Measurements from ENCODE around the gene MTREX.

MTREX gene

GRCh38 chr5:55446640-55447351 is 139.0 kb downstream of the MTREX start:
- Histone ChIP-seq H3K4ac (ENCODE audit: low read depth in 1 of 2, low read length in 2 of 2) (no peak overlapping the region), H3K23ac (ENCODE audit: low read length in 2 of 2) (no peak overlapping the region), H3K9ac (ENCODE audit: low read length) (no peak overlapping the region), H3K4me3 (ENCODE audit: insufficient read depth in 1 of 2, low read depth in 1 of 2, low read length in 2 of 2) (no peak overlapping the region), H3K4me2 (ENCODE audit: low read length, poor library complexity, severe bottlenecking) (no peak overlapping the region), H3K36me3 (ENCODE audit: control insufficient read depth in 1 of 2, insufficient read depth in 2 of 2, low read depth in 1 of 2, low read length in 2 of 2) (peaks cover 0 to 2% of the 10 kb centered on the region in 2 experiments), H2BK120ac (ENCODE audit: low read depth, low read length) (no peak overlapping the region), H4K8ac (ENCODE audit: low read length) (no peak overlapping the region), H3K9me3 (ENCODE audit: control insufficient read depth, low read length) (no peaks in the 10 kb centered on the region), H3K4me1 (ENCODE audit: control insufficient read depth, insufficient read depth, low read depth, low read length) (peaks cover 1% of the 10 kb centered on the region), H2BK15ac (ENCODE audit: low read depth, poor library complexity, severe bottlenecking) (no peak overlapping the region), H3K79me1 (replicated peaks; ENCODE audit: low read length, poor library complexity, severe bottlenecking) (peaks cover 4% of the 10 kb centered on the region), H3K14ac (ENCODE audit: low read length in 2 of 2) (no peak overlapping the region), H2AFZ (ENCODE audit: low read depth, low read length) (no peak overlapping the region), H3K27me3 (ENCODE audit: control insufficient read depth in 1 of 2, insufficient read depth in 1 of 2, low read length in 2 of 2) (no peaks in the 10 kb centered on the region), H3K27ac (ENCODE audit: low read length, poor library complexity, severe bottlenecking) (no peak overlapping the region), H2AK5ac (ENCODE audit: low read length, severe bottlenecking) (no peak overlapping the region), H4K91ac (ENCODE audit: low read length) (no peak overlapping the region), H2BK12ac (ENCODE audit: low read length in 2 of 2) (no peak overlapping the region), H3K18ac (ENCODE audit: low read depth in 1 of 2, low read length in 2 of 2) (no peak overlapping the region), H2BK5ac (ENCODE audit: low read depth, low read length, poor library complexity, severe bottlenecking) (no peak overlapping the region)
- no peak for DNase-seq
- 70% methylated on average over 7 of the region's 8 CpGs for WGBS

DNA sequence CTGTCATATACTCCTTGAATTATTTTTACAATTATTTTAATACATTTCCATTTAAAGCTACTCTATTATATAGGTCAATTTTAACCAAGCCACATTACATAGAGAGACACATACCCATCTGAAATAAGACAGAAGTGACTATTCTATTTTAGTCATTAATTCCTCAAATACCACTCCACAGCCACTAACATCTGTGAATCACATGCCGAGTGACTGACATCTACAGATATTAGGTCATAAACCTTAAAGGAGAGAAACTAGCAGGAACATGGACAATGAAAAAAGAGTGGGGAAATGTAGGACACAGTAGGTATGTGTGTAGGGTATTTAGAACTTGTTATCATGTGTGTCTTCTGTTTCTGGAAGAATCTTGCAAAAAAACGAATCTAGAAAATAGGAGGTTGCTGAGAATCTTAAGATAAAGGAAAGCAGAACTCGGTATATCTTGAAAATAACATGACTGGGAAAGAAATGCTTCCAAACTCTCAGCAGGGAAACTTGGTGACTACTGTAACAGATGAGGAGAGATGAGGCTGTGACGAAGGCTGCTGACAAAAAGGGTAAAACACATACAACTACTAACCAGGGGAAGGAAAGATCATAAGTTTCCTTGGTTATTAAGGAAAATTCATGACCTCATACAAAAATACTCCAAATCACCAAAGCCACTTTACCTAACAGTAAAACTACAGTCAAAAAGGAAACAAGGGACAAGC is 142.4 kb downstream of the MTREX start:
- peaks cover 6% of the 10 kb centered on the region for H3K79me1 ChIP-seq (replicated peaks; ENCODE audit: low read length, poor library complexity, severe bottlenecking)
- H2BK15ac ChIP-seq (ENCODE audit: low read depth, poor library complexity, severe bottlenecking) = no peak overlapping the region
- H3K4me2 ChIP-seq (ENCODE audit: low read length, poor library complexity, severe bottlenecking) = no peak overlapping the region
- no peak overlapping the region for H3K9ac ChIP-seq (ENCODE audit: low read length)
- H4K8ac ChIP-seq (ENCODE audit: low read length) = no peak overlapping the region
- H3K27ac ChIP-seq (ENCODE audit: low read length, poor library complexity, severe bottlenecking) = peak overlapping the region; percentile 23
- no peak overlapping the region for H3K14ac ChIP-seq (ENCODE audit: low read length in 2 of 2)
- H3K23ac ChIP-seq (ENCODE audit: low read length in 2 of 2) = no peak overlapping the region
- H3K4ac ChIP-seq (ENCODE audit: low read depth in 1 of 2, low read length in 2 of 2) = no peak overlapping the region
- H2BK5ac ChIP-seq (ENCODE audit: low read depth, low read length, poor library complexity, severe bottlenecking) = no peak overlapping the region
- H3K18ac ChIP-seq (ENCODE audit: low read depth in 1 of 2, low read length in 2 of 2) = no peak overlapping the region
- peaks cover 1% of the 10 kb centered on the region for H3K4me1 ChIP-seq (ENCODE audit: control insufficient read depth, insufficient read depth, low read depth, low read length)
- no peak overlapping the region for H2BK12ac ChIP-seq (ENCODE audit: low read length in 2 of 2)
- DNase-seq = peak; percentile 38
- peaks cover 0 to 3% of the 10 kb centered on the region in 2 experiments for H3K36me3 ChIP-seq (ENCODE audit: control insufficient read depth in 1 of 2, insufficient read depth in 2 of 2, low read depth in 1 of 2, low read length in 2 of 2)
- H2AK5ac ChIP-seq (ENCODE audit: low read length, severe bottlenecking) = no peak overlapping the region
- H2BK120ac ChIP-seq (ENCODE audit: low read depth, low read length) = no peak overlapping the region
- 81% methylated on average over 3 of the region's 4 CpGs for WGBS
- H3K27me3 ChIP-seq (ENCODE audit: control insufficient read depth in 1 of 2, insufficient read depth in 1 of 2, low read length in 2 of 2) = no peaks in the 10 kb centered on the region
- H4K91ac ChIP-seq (ENCODE audit: low read length) = no peak overlapping the region
- no peak overlapping the region for H3K4me3 ChIP-seq (ENCODE audit: insufficient read depth in 1 of 2, low read depth in 1 of 2, low read length in 2 of 2)
- no peaks in the 10 kb centered on the region for H3K9me3 ChIP-seq (ENCODE audit: control insufficient read depth, low read length)
- no peak overlapping the region for H2AFZ ChIP-seq (ENCODE audit: low read depth, low read length)

- H3K18ac ChIP-seq (ENCODE audit: low read depth in 1 of 2, low read length in 2 of 2) = peak overlapping the region in 1 of 2 experiments; percentile 22
- H3K9ac ChIP-seq (ENCODE audit: low read length) = no peak overlapping the region
- no peak overlapping the region for H3K23ac ChIP-seq (ENCODE audit: low read length in 2 of 2)
- H2BK5ac ChIP-seq (ENCODE audit: low read depth, low read length, poor library complexity, severe bottlenecking) = no peak overlapping the region
- no peak overlapping the region for H2AK5ac ChIP-seq (ENCODE audit: low read length, severe bottlenecking)
- no peak overlapping the region for H4K91ac ChIP-seq (ENCODE audit: low read length)
- H3K36me3 ChIP-seq (ENCODE audit: control insufficient read depth in 1 of 2, insufficient read depth in 2 of 2, low read depth in 1 of 2, low read length in 2 of 2) = peaks cover 0 to 3% of the 10 kb centered on the region in 2 experiments
- no peak overlapping the region for H2BK120ac ChIP-seq (ENCODE audit: low read depth, low read length)
- no peak overlapping the region for H3K4me2 ChIP-seq (ENCODE audit: low read length, poor library complexity, severe bottlenecking)
- no peaks in the 10 kb centered on the region for H3K9me3 ChIP-seq (ENCODE audit: control insufficient read depth, low read length)
- H4K8ac ChIP-seq (ENCODE audit: low read length) = no peak overlapping the region
- H3K27me3 ChIP-seq (ENCODE audit: control insufficient read depth in 1 of 2, insufficient read depth in 1 of 2, low read length in 2 of 2) = no peaks in the 10 kb centered on the region
- no peak overlapping the region for H3K4ac ChIP-seq (ENCODE audit: low read depth in 1 of 2, low read length in 2 of 2)
- H3K79me1 ChIP-seq (replicated peaks; ENCODE audit: low read length, poor library complexity, severe bottlenecking) = peaks cover 10% of the 10 kb centered on the region
- H2BK15ac ChIP-seq (ENCODE audit: low read depth, poor library complexity, severe bottlenecking) = no peak overlapping the region
- no peak for DNase-seq
- no peak overlapping the region for H3K14ac ChIP-seq (ENCODE audit: low read length in 2 of 2)
- H2AFZ ChIP-seq (ENCODE audit: low read depth, low read length) = no peak overlapping the region
- H3K4me3 ChIP-seq (ENCODE audit: insufficient read depth in 1 of 2, low read depth in 1 of 2, low read length in 2 of 2) = no peak overlapping the region
- H3K27ac ChIP-seq (ENCODE audit: low read length, poor library complexity, severe bottlenecking) = no peak overlapping the region
- H2BK12ac ChIP-seq (ENCODE audit: low read length in 2 of 2) = no peak overlapping the region
- peaks cover 1% of the 10 kb centered on the region for H3K4me1 ChIP-seq (ENCODE audit: control insufficient read depth, insufficient read depth, low read depth, low read length)
- WGBS = 94% methylated on average over 2 of the region's 2 CpGs
These were observed 144.2 kb downstream of the MTREX start for GRCh38 chr5:55451976-55452375.

DNA sequence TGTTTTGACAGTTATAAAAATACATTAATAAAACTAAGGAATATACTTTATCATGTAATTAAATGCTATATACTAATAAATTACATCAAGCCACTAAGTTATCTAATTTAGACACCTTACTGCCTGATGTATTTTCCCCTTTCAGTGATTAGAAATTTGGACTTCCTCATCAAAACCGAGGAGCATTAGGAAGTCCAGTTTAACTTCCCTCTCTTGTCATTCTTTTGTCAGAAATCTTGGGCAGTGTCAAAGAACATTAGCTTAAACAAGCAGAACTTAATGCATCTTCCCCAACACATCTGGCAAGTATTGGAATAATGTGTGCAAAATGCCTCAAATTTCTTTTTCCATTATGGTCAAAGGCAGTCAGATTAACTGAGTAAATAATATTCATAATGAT is 145.4 kb downstream of the MTREX start:
- H4K91ac ChIP-seq (ENCODE audit: low read length) = no peak overlapping the region
- H3K9ac ChIP-seq (ENCODE audit: low read length) = no peak overlapping the region
- no peak overlapping the region for H2BK15ac ChIP-seq (ENCODE audit: low read depth, poor library complexity, severe bottlenecking)
- H4K8ac ChIP-seq (ENCODE audit: low read length) = no peak overlapping the region
- H3K27ac ChIP-seq (ENCODE audit: low read length, poor library complexity, severe bottlenecking) = no peak overlapping the region
- no peak overlapping the region for H2BK12ac ChIP-seq (ENCODE audit: low read length in 2 of 2)
- H3K18ac ChIP-seq (ENCODE audit: low read depth in 1 of 2, low read length in 2 of 2) = no peak overlapping the region
- peaks cover 1% of the 10 kb centered on the region for H3K4me1 ChIP-seq (ENCODE audit: control insufficient read depth, insufficient read depth, low read depth, low read length)
- peaks cover 10% of the 10 kb centered on the region for H3K79me1 ChIP-seq (replicated peaks; ENCODE audit: low read length, poor library complexity, severe bottlenecking)
- no peak overlapping the region for H2BK120ac ChIP-seq (ENCODE audit: low read depth, low read length)
- no peak overlapping the region for H2BK5ac ChIP-seq (ENCODE audit: low read depth, low read length, poor library complexity, severe bottlenecking)
- H3K9me3 ChIP-seq (ENCODE audit: control insufficient read depth, low read length) = no peaks in the 10 kb centered on the region
- no peak overlapping the region for H3K14ac ChIP-seq (ENCODE audit: low read length in 2 of 2)
- H2AFZ ChIP-seq (ENCODE audit: low read depth, low read length) = no peak overlapping the region
- H3K4ac ChIP-seq (ENCODE audit: low read depth in 1 of 2, low read length in 2 of 2) = no peak overlapping the region
- no peaks in the 10 kb centered on the region for H3K27me3 ChIP-seq (ENCODE audit: control insufficient read depth in 1 of 2, insufficient read depth in 1 of 2, low read length in 2 of 2)
- no peak overlapping the region for H3K4me3 ChIP-seq (ENCODE audit: insufficient read depth in 1 of 2, low read depth in 1 of 2, low read length in 2 of 2)
- H3K4me2 ChIP-seq (ENCODE audit: low read length, poor library complexity, severe bottlenecking) = no peak overlapping the region
- DNase-seq = no peak
- 75% methylated on average over 1 of the region's 1 CpG for WGBS
- H3K23ac ChIP-seq (ENCODE audit: low read length in 2 of 2) = no peak overlapping the region
- H3K36me3 ChIP-seq (ENCODE audit: control insufficient read depth in 1 of 2, insufficient read depth in 2 of 2, low read depth in 1 of 2, low read length in 2 of 2) = peaks cover 0 to 3% of the 10 kb centered on the region in 2 experiments
- no peak overlapping the region for H2AK5ac ChIP-seq (ENCODE audit: low read length, severe bottlenecking)
